ENCODE data around the gene ACVRL1.

The ACVRL1 gene

DNA sequence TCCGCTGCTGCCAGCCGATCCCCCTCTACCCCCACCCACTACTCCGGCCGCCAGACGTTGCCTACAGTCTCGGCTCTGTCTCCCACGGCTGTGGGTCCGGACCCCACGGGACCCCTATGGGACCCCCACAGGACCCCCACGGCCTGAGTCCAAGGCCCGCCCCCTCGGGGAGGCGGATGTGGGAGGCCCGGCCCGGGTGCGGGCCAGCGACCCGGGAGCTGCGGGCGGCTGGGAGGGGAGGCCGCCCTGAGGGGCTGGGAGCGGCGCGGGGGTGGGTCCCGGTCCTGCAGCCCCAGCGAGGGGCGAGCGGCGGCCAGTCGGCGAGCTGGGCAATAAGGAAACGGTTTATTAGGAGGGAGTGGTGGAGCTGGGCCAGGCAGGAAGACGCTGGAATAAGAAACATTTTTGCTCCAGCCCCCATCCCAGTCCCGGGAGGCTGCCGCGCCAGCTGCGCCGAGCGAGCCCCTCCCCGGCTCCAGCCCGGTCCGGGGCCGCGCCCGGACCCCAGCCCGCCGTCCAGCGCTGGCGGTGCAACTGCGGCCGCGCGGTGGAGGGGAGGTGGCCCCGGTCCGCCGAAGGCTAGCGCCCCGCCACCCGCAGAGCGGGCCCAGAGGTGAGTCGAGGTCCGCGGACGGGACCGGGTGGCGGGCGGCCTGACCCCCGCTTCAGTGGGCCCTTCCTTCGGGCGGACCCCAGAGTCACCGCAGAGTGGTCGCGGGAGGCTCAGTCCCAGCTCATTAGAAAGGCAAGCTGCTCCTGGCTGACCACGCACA, at the start of gene ACVRL1:
TSS of gene ACVRL1 (plus strand) at position 422 of the 773 bp plus-strand sequence. CDS start 4,971 bp downstream, outside the sequence.
- no peak for DNase-seq (ENCODE audit: low read depth)

GRCh38 chr12:51860986-51861385, 46.3 kb upstream of the ACVRL1 start:
- no peak for DNase-seq (ENCODE audit: low read depth)

- DNase-seq (ENCODE audit: low read depth): no peak
These were observed 44.4 kb upstream of the ACVRL1 start for GRCh38 chr12:51862947-51863346.

DNA sequence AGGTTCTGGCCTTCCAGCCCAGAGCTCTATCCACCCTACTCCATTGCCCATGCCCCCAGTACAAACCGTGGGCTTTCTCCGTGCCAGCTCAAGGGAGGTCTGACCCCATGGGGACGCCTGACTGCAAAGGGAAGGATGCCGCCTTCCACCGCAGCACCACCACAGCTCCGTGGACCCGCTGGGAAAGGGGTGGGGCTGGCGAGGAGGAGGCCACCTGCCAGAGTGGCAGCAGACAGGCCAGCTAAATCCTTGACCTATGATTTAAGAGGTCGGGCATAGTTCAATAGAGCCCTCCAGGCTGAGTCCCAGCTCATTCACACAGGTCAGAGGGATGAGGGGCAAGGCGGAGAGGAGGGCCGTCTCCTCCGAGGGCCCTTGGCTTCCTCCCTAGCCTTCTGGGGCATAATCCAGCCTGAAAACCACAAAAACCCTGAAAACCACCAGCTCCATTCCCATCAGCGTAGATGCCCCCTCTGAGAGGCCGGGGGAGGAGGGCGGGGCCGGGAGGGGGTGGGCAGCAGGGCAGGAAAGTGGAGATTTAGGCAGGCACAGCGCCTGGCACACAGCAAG, 43.9 kb upstream of the ACVRL1 start:
- no peak for DNase-seq (ENCODE audit: low read depth)

DNA sequence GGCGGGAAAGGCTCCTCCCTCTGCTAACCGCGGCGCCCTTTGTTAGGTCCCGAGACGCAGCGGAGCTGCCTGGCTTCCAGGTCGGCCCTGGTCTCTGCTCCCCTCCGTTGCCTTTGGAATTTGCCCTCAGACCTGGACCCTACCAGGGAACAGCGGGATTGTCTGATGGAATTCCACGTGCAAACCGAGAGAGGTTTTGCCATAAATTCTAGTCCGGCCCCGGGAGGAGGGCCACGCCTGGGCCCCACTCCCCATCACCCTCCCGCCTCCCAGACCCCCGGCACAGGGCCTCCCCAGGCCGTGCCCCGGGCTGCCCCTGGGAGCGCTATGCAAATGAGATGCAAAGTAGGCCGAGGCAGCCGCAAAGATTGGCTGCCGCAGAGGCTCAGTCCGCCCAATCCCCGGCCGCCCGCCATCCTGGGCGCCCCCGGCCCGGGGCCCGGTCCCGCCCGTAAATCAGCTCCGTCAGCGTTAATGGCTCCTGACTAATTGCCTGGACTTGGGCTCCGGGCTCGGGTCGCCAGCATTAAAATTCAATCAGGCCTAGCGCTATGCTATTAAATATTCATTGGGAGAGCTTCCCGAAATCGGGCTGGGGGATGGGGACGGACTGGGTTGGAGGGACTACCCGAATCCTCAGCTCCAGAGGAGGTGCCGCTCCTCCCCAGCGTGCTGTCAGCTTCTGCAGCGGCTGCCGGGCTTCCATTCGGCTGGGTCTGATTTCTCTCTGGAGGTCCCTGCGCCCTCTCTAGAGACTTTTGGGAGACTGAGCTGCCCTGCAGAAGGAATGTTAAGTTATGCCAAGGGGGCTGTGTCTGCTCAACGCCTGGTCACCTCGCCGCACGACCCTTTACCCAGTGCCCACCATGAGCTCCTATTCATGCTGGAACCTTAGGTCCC, 43.1 kb upstream of the ACVRL1 start:
- no peak for DNase-seq (ENCODE audit: low read depth)

DNA sequence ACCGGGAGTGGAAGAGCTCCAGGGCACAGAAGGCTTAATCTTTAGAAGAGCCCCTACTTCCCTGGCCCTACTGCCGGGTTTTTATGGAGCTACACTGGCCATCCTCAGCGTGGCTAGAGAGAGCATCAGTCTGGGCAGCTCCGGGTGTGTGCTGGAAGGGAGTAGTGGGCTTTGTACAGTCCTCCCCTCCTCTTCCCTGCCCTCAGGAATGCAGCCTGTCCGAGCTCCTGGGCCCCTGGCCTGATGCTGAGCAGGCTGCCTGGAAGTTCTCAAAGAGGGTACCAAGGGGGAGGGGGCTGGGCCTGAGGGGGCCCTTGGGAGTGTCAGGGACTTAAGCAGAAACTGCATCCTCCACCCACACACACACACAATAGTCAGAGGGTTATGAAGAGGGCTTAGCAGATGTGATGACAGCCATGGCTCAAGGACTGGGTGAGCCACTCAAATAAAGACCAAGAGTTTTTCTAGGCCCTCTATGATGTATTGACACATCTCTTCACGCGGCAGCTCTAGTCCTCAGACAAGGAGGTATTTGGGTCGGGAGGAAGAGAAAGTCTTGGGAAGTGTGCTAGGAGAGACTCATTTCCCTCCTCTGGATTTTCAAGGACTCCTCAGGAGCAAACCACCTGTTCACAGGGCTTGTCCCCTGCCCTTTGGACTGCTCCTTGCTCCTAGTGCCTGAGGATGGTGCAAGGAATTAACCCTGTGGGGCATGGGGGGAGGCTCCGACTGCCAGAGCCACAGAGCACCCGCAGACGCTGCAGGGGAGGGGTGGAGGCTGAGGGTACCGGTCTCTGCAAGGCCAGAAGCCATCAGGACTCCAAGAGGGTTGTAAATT, 42.3 kb upstream of the ACVRL1 start:
- no peak for DNase-seq (ENCODE audit: low read depth)

GRCh38 chr12:51865757-51866270, 41.5 kb upstream of the ACVRL1 start:
- DNase-seq (ENCODE audit: low read depth): no peak

DNA sequence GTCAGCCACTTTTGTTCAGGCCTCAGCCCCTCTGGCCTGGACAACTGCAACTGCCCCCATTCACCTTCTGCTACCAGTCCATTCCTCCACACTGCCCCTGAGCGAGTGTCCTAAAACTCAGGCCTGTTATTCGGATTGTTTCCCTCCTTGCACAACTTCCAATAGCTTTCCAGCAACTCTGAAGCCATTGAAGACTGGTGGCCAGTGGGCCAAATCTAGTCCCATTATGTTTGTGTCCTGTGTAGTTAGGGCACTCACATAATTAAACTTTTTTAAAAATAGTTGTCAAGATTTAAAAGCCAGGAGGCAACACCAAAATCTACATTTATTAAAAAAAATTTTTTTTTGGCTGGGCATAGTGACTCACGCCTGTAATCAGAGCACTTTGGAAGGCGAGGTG, 41.0 kb upstream of the ACVRL1 start:
- no peak for DNase-seq (ENCODE audit: low read depth)

- DNase-seq (ENCODE audit: low read depth): no peak
These were observed 40.5 kb upstream of the ACVRL1 start for GRCh38 chr12:51866762-51867161.

DNA sequence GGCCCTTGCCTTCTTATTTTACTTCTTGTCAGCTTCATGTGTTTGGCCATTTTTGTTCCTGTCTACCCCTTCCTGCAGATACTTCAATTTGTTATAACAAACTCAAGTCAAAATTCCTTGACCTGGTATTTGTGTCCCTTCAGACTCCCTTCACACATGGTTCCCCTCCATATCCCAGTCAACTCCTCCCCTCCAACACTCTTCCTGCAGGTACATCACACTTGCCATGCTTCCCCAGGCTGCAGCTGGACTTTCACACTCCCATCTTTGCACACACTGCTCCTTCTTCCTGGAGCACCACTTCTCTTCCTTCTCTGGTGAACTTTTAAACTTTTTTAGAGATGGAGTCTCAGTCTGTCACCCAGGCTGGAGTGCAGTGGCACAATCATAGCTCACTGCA, 39.9 kb upstream of the ACVRL1 start:
- DNase-seq (ENCODE audit: low read depth): no peak

GRCh38 chr12:51867796-51868428, 39.4 kb upstream of the ACVRL1 start:
- no peak for DNase-seq (ENCODE audit: low read depth)

DNA sequence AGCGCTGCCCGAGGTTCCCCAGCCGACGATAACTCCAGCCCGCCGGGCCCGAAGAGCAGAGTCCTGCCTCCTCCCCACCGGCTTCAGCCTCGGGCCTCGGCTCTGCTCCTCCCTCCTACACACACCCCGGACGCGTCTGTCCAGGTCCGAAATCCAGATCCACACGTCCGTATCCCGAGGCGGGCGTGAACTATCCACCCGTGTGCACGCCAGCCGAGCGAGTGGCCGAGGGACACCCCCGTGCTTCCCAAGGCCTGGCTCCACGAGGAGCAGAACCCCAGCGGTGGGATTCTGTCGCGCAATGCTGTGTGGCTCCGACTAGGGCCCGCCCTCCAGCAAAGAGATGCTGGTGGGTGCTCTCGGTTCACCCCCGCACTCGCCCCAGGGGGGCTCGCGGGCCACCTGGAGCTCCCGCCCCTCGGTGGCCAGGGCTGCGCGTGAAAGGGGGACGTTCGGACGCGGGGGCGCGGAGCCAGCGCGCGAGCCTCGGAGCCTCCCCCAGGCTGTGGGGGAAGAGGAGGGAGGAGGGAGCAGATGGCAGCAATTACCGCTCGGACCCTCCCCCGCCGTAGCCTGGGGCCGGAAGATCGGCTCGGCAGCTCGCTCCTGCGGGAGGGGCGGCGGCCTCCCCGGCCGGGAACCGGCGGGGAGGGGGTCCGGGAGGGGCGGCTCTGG, 38.3 kb upstream of the ACVRL1 start:
- no peak for DNase-seq (ENCODE audit: low read depth)

- DNase-seq (ENCODE audit: low read depth): no peak
These were observed 37.8 kb upstream of the ACVRL1 start for GRCh38 chr12:51869496-51869865.

DNA sequence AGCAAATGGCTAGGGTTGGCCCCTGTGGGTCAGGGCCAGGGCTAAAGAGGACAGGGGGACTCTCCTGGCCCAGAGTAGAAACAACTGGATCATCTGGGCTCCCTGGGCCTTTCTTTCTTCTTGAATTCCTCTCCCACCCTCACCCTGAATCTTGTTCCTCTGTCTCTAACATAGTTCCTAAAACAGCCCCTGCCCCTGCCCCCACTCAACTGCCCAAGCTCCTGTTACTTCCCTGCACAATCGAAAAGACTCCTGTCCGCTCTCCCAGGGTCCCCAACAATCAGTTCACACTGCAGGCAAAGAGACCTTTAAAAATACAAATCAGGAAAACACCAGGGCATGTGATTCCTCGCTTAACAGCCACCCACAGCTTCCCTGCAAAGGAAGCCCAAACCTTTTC, 37.4 kb upstream of the ACVRL1 start:
- DNase-seq (ENCODE audit: low read depth): no peak

- DNase-seq (ENCODE audit: low read depth): no peak
These were observed 36.8 kb upstream of the ACVRL1 start for GRCh38 chr12:51870504-51870903.

- DNase-seq (ENCODE audit: low read depth): no peak
These were observed 36.2 kb upstream of the ACVRL1 start for GRCh38 chr12:51871126-51871525.

- no peak for DNase-seq (ENCODE audit: low read depth)
These were observed 35.2 kb upstream of the ACVRL1 start for GRCh38 chr12:51871918-51872688.

DNA sequence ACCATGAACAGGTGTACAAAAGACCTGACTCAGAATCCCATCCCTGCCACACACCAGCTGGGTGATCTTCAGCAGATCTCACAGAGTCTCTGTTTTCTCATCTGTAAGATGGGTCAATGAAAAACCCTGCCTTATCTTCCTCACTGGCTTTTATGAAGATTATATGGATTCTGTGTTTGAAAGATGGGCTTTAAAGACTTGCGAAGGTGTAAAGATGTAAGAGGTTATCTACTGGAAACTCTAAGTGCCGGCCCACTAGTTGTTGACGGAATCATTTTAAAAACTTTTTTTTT, 34.7 kb upstream of the ACVRL1 start:
- no peak for DNase-seq (ENCODE audit: low read depth)

GRCh38 chr12:51873251-51873994, 33.9 kb upstream of the ACVRL1 start:
- DNase-seq (ENCODE audit: low read depth): no peak
